Fibroblast of lung (primary cell): ENCODE results near the gene SHROOM3.

Experiments
- CTCF ChIP-seq, 2 donors: IDR thresholded peaks in 1 of 2; conservative IDR thresholded peaks in 1 of 2; 1 replicate in 1 of 2; 2 replicates in 1 of 2; pipeline ENCODE4 v1.5.1; 2011 to 2012; ENCODE audit warnings: low read length in 2 of 2, control low read depth in 1 of 2, inconsistent platforms in 1 of 2, low read depth in 1 of 2, mild to moderate bottlenecking in 1 of 2
- EZH2 ChIP-seq: IDR thresholded peaks from 2 replicates; pipeline ENCODE4 v1.5.1; 2012; ENCODE audit warnings: low read length, control low read depth, mild to moderate bottlenecking; ENCODE audit errors: missing control alignments

DNA sequence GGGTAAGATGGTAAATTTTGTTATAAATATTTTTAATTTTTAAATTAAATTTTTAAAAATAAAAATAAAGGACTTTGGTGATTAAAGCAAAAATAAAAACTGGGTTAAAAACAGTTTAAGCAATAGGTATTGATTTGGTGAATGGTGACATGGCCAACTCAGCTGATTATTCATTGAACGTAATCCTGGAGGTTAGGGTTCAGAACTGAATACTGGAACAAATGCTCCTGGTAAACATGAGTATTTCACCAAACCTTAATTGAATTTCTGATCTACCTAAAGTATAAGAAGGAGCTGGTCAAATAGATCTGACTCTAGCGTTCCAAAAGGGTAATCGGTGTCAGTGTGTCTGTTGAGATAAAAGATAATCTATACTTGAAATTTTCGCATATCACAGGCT is 141.8 kb downstream of the SHROOM3 start:
- no peak for TF ChIP-seq CTCF (conservative IDR thresholded peaks at IDR 0.05 in 1 of 2, IDR thresholded peaks at IDR 0.05 in 1 of 2; ENCODE audit: low read depth in 1 of 2, low read length in 2 of 2)
- TF ChIP-seq EZH2, result no peak
